T-helper 22 cell (primary cell): Measurements from ENCODE around the gene PNPLA7.
"Not testable (repeated sequence)": the region's sequence is repeated elsewhere in the genome, so short reads cannot be mapped to it uniquely, and the experiment has no call there.

Experiments
- DNase-seq: peaks from one replicate; pipeline ENCODE4 v3.0.0-alpha.2; 2020; ENCODE audit warnings: low read depth

Gene PNPLA7

DNA sequence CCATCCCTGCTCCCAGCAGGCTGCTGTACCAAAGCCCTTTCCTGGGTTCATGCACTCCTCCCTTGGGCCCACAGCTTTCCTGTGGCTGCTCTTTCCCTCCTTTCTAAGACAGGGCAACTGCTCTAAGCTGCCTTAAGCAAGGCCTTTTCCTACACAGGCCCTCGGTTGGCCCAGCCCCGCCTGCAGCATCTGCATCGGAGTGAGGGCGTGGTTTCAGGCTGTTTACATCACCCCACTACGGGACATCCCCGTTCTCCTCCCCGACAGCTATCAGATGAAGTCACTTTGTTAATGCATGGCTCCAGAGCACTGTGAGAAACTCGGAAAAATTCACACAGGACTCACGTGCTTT is 25.1 kb upstream of the PNPLA7 start:
- DNase-seq, result no peak

GRCh38 chr9:137574192-137574591 is 24.0 kb upstream of the PNPLA7 start:
- DNase-seq, result no peak

- no peak for DNase-seq
Observed at GRCh38 chr9:137570566-137570965, 20.4 kb upstream of the PNPLA7 start.

DNA sequence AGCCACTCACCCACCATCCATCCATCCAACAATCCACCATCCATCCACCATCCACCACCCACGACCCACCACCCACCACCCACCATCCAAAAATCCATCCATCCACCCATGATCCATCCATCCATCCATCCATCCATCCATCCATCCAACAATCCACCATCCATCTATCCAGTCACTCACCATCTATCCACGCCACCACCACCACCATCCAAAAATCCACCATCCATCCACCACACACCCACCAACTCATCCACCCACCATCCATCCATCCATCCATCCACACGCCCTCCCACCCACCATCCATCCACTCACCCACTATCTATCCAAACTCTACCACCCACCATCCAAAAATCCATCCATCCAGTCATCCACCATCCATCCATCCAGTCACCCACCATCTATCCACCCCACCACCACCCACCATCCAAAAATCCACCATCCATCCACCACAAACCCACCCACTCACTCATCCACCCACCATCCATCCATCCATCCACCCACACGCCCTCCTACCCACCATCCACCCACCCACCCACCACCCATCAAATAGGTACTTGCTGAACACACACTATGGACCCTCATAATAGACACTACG is 19.5 kb upstream of the PNPLA7 start:
- DNase-seq, result no peak

GRCh38 chr9:137568445-137568844 is 18.2 kb upstream of the PNPLA7 start:
- DNase-seq, result not testable (repeated sequence)

DNA sequence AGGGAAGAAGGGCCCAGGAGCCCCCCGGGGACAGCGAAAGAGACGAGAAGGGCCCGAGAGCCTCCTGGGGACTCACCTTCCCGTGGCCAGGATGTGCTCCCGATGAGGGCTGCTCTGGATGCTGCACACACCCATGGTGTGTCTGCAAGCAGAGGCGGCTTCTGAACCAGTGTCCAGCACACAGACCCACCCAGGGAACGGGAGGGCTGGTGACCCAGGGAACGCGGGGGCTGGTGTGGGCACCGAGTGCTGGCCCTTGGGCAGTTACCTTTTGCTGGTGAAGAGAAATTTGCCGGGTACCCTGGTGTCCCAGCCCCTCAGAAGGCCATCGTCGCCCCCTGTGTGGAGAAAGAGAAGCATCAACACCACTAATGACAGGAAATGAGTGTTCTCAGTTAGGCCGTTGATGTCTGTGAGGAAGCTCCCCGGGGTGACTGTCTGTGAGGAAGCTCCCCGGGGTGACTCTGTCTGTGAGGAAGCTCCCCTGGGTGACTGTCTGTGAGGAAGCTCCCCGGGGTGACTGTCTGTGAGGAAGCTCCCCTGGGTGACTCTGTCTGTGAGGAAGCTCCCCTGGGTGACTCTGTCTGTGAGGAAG is 14.7 kb upstream of the PNPLA7 start:
- DNase-seq, result no peak

DNA sequence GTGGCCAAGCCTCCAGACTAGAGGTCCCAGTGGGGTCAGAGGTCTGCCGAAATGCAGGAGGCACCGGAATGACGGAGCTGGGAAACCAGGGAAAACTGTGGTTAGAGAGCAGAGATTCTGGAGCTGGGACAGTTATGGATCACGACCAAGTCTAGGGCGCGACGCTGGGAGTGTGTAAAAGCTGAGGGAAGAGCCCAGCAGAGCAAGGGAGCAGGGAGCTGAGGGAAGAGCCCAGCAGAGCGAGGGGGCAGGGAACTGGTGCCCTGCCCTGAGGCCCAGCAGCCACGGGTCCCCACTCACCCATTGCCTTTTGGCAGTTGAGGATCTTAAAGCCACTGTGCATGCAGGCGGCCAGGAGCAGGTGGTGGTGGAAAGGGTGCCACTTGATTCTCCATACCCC is 13.9 kb upstream of the PNPLA7 start:
- no peak for DNase-seq

- no peak for DNase-seq
Observed at GRCh38 chr9:137558127-137558526, 7.9 kb upstream of the PNPLA7 start.

GRCh38 chr9:137556069-137556838 is 6.1 kb upstream of the PNPLA7 start:
- DNase-seq, result no peak

DNA sequence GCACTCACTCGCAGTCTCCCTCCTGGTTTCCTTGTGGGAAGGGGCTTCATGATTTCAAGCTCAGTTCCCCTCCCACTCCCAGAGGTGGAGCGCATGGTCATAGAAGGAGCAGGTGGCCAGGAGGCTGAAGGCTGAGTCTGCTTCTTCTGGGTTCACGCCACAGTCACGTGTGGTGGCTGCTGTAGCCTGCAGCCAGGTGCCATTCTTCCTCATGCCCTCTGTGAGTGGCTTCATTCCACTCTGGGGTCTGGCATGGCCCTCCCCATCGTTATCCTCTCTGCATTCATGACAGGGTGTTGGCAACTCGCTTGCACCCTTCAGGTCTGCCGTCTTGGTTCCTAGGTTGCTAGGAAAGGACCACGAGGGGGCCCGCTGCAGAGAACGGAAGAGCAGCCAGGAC is 5.0 kb upstream of the PNPLA7 start:
- DNase-seq, result no peak

GRCh38 chr9:137554349-137554748 is 4.1 kb upstream of the PNPLA7 start:
- DNase-seq, result no peak

- not testable (repeated sequence) for DNase-seq
Observed at GRCh38 chr9:137553654-137554053, 3.5 kb upstream of the PNPLA7 start.

GRCh38 chr9:137552022-137552768 is 2.0 kb upstream of the PNPLA7 start:
- no peak for DNase-seq

DNA sequence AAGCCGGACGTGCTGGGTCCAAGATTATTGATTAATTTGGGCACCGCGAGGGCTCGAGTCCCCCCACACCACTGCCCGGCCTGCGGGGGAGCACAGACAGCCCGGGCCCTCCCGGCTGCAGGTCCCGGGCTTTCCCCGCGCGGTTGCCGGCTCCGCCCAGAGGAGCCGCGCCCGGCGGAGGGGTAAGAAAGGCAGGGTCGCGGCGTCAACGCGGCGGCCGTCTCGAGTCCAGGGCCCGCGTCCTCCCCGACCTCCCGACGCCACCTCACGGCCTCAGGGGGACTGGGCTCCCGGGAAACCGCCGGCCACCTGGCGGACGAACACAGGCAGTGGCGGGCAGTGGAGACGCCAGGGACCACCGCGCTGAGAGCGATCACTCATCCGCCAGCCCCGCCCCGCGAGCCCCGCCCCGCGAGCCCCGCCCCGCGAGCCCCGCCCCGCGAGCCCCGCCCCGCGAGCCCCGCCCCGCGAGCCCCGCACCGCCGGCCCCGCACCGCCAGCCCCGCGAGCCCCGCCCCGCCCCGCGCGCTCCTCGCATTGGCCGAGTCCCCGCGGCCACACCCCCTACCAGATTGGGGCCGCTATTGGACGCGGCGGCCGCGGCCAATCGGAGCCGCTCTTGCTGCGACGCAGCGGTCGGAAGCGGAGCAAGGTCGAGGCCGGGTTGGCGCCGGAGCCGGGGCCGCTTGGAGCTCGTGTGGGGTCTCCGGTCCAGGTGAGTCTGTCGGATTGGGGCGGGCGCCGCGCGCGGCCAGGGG is 1.2 kb upstream of the PNPLA7 start, which contains the start of gene MRPL41:
Gene MRPL41, plus strand, starts transcription at position 616 of the 758 bp plus-strand sequence. CDS start 203 bp downstream, outside the sequence.
- DNase-seq, result peak; percentile 87

GRCh38 chr9:137550958-137551263 is 709 bp upstream of the PNPLA7 start:
- not testable (repeated sequence) for DNase-seq

DNA sequence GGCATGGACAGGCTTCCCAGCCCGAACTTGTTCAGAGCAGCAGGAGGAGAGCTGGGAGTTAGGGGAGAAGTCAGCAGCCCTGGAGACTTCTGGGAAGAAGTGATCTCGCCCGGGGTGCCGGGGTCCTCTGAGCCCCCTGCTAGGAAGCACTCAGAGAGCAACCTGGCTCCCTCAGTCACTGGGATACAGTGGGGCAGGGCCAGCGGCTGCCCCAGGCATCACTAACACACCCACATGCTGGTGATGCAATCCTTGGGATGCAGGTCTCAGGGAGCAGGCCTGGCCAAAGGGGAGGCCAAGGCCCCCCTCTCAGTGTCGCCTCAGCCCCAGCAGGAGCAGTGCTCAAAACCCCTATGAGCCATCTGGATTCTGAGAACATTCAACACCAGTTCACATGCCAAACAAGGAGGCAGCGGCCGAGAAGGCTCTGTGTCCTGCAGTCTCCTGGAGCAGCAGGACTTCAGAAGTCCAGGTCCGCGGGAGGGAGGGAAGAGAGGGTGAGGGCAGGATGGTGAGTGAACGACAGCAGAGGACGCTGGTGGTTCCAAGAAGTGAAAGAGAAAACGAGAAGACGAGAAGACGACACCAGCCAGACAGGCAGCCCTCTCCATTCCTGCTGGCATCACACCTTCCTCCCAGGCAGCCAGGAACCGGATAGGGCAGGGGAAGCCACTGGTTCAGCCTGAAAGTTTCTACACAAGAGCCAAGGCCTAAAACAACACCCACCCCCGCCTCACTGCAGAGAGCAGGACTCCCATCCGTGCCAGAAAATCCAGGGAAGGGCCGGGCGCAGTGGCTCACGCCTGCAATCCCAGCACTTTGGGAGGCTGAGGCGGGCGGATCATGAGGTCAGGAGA is 2.3 kb downstream of the PNPLA7 start:
- no peak for DNase-seq

DNA sequence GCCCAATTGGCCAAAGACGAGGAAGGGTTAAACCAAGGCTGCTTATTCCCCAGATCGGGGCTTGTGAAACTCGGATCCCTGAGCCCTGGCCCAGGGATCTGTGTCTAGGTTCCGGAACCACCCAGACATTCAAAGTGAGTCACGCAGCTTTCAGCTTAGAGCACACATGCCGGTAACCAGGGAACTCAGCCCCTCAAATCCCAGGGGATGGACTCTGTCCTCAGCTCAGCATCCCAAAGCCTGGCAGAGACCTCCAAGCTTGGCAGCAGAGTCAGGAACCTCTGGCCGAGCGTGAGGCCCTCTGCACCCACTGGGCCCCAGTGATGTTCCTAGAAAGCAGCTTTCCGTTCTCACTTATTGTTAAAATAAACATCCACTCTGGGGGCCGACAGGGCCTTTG is 5.1 kb downstream of the PNPLA7 start:
- DNase-seq, result no peak

GRCh38 chr9:137544176-137544760 is 5.9 kb downstream of the PNPLA7 start:
- DNase-seq, result no peak

- no peak for DNase-seq
Observed at GRCh38 chr9:137543237-137543963, 6.8 kb downstream of the PNPLA7 start.

DNA sequence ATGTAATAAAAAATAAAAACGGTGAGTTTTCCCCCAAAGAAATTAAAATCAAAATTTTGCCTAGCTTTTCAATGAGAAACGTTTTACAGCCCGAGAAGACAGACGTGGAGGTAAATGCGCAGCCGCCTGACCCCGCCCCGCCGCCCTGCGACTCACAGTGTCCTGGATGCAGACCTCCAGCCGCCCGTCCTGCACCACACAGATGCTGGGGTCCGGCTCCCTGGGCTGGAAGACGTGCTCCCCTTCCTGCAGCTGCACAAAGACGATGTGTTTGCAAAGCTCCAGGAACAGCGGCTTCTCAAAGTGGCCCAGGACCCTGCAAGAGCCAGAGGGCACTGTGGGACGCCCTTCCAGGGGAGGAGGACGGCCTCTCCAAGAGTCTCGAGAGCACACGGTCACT is 7.7 kb downstream of the PNPLA7 start:
- DNase-seq, result no peak
